IMR-90 (cell line): ENCODE data around the gene KRT36. TPM values are rescaled to one million over a fixed set of nuclear protein-coding genes. Genes with fewer than 3 reads are reported as not detected.

Experiments
- ATAC-seq: fragments of 200-7000 bp; cut with Tn5 transposase; 2 replicates; pipeline ENCODE4 v1.9.1; 2020; ENCODE audit warnings: low read depth, mild to moderate bottlenecking, moderate library complexity
- BruUV-seq: library from RNA; stranded (reverse); fragments of 400-500 nt; replicated peaks from 2 replicates; lab custom pipeline; 2021; lab: Mats Ljungman, UMichigan
- CTCF ChIA-PET: fragments of 300-600 bp; formaldehyde crosslinking; extraction: SDS; loops from one replicate; lab custom pipeline; 2021; ENCODE audit warnings: antibody characterized with exemption; lab: Yijun Ruan, JAX
- POLR2A ChIA-PET: fragments of 300-600 bp; sonication (Branson Sonifier 250); formaldehyde crosslinking; loops from one replicate; lab custom pipeline; 2022; ENCODE audit warnings: antibody characterized with exemption; ENCODE audit not compliant: unreplicated experiment; lab: Charles Lee
- DNase-seq: peaks from one replicate; pipeline ENCODE4 v3.0.0; 2013
- H2AFZ ChIP-seq: replicated peaks from 2 replicates; pipeline ENCODE3; 2013; ENCODE audit warnings: low read length, mild to moderate bottlenecking; ENCODE audit not compliant: poor library complexity
- H2AK5ac ChIP-seq: 2 replicates; pipeline ENCODE4 v1.6.1; 2013; ENCODE audit warnings: low read depth, low read length, inconsistent platforms
- H2AK9ac ChIP-seq: replicated peaks from 2 replicates; pipeline ENCODE3; 2013; ENCODE audit warnings: mild to moderate bottlenecking, low read depth, low read length, moderate library complexity; ENCODE audit not compliant: poor library complexity
- H2BK120ac ChIP-seq: 2 replicates; pipeline ENCODE4 v1.6.1; 2013; ENCODE audit warnings: low read depth, low read length, inconsistent platforms
- H2BK15ac ChIP-seq: 3 replicates; pipeline ENCODE4 v1.6.1; 2013; ENCODE audit warnings: low read depth, low read length, inconsistent platforms
- H2BK20ac ChIP-seq: 2 replicates; pipeline ENCODE4 v1.6.1; 2013; ENCODE audit warnings: low read depth, mild to moderate bottlenecking, inconsistent platforms, low read length, moderate library complexity
- H2BK5ac ChIP-seq: 2 replicates; pipeline ENCODE4 v1.6.1; 2013; ENCODE audit warnings: mild to moderate bottlenecking, low read depth, low read length, inconsistent platforms; ENCODE audit not compliant: poor library complexity, severe bottlenecking
- H3K14ac ChIP-seq: replicated peaks from 2 replicates; pipeline ENCODE4 v1.6.1; 2013; ENCODE audit warnings: low read depth, low read length, inconsistent platforms
- H3K18ac ChIP-seq: 2 replicates; pipeline ENCODE4 v1.6.1; 2013; ENCODE audit warnings: low read depth, low read length, control low read depth
- H3K23ac ChIP-seq: 2 replicates; pipeline ENCODE4 v1.6.1; 2013; ENCODE audit warnings: low read depth, low read length, inconsistent platforms
- H3K27ac ChIP-seq: 2 replicates; pipeline ENCODE4 v1.5.1; 2013; ENCODE audit warnings: mild to moderate bottlenecking, control low read depth, low read length; ENCODE audit not compliant: insufficient read depth
- H3K27me3 ChIP-seq: 2 replicates; pipeline ENCODE4 v1.6.1; 2013; ENCODE audit warnings: low read length; ENCODE audit not compliant: control insufficient read depth, insufficient read depth
- H3K36me3 ChIP-seq: 2 replicates; pipeline ENCODE4 v1.6.1; 2013; ENCODE audit warnings: low read length, mixed read lengths; ENCODE audit not compliant: control insufficient read depth, insufficient read depth
- H3K4ac ChIP-seq: 2 replicates; pipeline ENCODE4 v1.6.1; 2013; ENCODE audit warnings: low read depth, low read length, inconsistent platforms
- H3K4me1 ChIP-seq: 2 replicates; pipeline ENCODE4 v1.6.1; 2013; ENCODE audit warnings: low read length, mixed read lengths; ENCODE audit not compliant: control insufficient read depth, insufficient read depth
- H3K4me2 ChIP-seq: 2 replicates; pipeline ENCODE4 v1.6.1; 2013; ENCODE audit warnings: low read depth, mild to moderate bottlenecking, control low read depth, low read length, moderate library complexity
- H3K4me3 ChIP-seq: 2 replicates; pipeline ENCODE4 v1.5.1; 2013; ENCODE audit warnings: low read depth, mild to moderate bottlenecking, control low read depth, low read length, moderate library complexity; ENCODE audit not compliant: insufficient read depth
- H3K56ac ChIP-seq: 2 replicates; pipeline ENCODE4 v1.6.1; 2013; ENCODE audit warnings: low read length, inconsistent platforms; ENCODE audit not compliant: insufficient read depth; ENCODE audit errors: extremely low read depth
- H3K79me1 ChIP-seq, 2 experiments: 2 replicates each; pipeline ENCODE4 v1.6.1; 2013; ENCODE audit warnings: low read length in 2 of 2, inconsistent platforms in 1 of 2, low read depth in 1 of 2
- H3K9ac ChIP-seq: 2 replicates; pipeline ENCODE4 v1.6.1; 2013; ENCODE audit warnings: low read depth, low read length, control low read depth
- H3K9me1 ChIP-seq: 2 replicates; pipeline ENCODE4 v1.6.1; 2013; ENCODE audit warnings: low read length, inconsistent platforms; ENCODE audit not compliant: insufficient read depth
- H3K9me3 ChIP-seq: 2 replicates; pipeline ENCODE4 v1.6.1; 2013; ENCODE audit warnings: low read length; ENCODE audit not compliant: control insufficient read depth, insufficient read depth
- H4K20me1 ChIP-seq: 2 replicates; pipeline ENCODE4 v1.6.1; 2013; ENCODE audit warnings: low read length, inconsistent platforms; ENCODE audit not compliant: insufficient read depth
- H4K5ac ChIP-seq: 2 replicates; pipeline ENCODE4 v1.6.1; 2013; ENCODE audit warnings: mild to moderate bottlenecking, low read depth, low read length, control low read depth
- H4K8ac ChIP-seq, 2 experiments: 2 replicates each; pipeline ENCODE4 v1.6.1; 2013; ENCODE audit warnings: low read depth in 2 of 2, low read length in 2 of 2, control low read depth in 1 of 2, inconsistent platforms in 1 of 2
- H4K91ac ChIP-seq: 2 replicates; pipeline ENCODE4 v1.6.1; 2013; ENCODE audit warnings: low read depth, low read length, inconsistent platforms; ENCODE audit not compliant: insufficient read depth
- BHLHE40 ChIP-seq: fragments of 150-350 bp; IDR thresholded peaks from 2 replicates; pipeline ENCODE4 v1.6.1; 2016; ENCODE audit warnings: mild to moderate bottlenecking, low read depth, low read length
- CEBPB ChIP-seq: IDR thresholded peaks from 2 replicates; pipeline ENCODE4 v1.6.1; 2012; ENCODE audit warnings: low read depth, low read length, improper control_type of control experiment
- CHD1 ChIP-seq: IDR thresholded peaks from 2 replicates; pipeline ENCODE4 v1.6.1; 2012; ENCODE audit warnings: low read depth, low read length, improper control_type of control experiment
- FOS ChIP-seq: fragments of 150-350 bp; IDR thresholded peaks from 2 replicates; pipeline ENCODE4 v1.6.1; 2016; ENCODE audit warnings: low read depth, low read length
- MAFK ChIP-seq: IDR thresholded peaks from 2 replicates; pipeline ENCODE4 v1.6.1; 2012; ENCODE audit warnings: low read depth, low read length, improper control_type of control experiment
- MXI1 ChIP-seq: IDR thresholded peaks from 2 replicates; pipeline ENCODE4 v1.6.1; 2012; ENCODE audit warnings: low read depth, mild to moderate bottlenecking, low read length, moderate library complexity, borderline replicate concordance
- NFE2L2 ChIP-seq: fragments of 150-350 bp; IDR thresholded peaks from 2 replicates; pipeline ENCODE4 v1.6.1; 2016; ENCODE audit warnings: low read depth, mild to moderate bottlenecking, low read length
- POLR2A ChIP-seq: IDR thresholded peaks from 2 replicates; pipeline ENCODE4 v1.6.1; 2012; ENCODE audit warnings: mild to moderate bottlenecking, low read depth, low read length
- RCOR1 ChIP-seq: IDR thresholded peaks from 2 replicates; pipeline ENCODE4 v1.6.1; 2012; ENCODE audit warnings: mild to moderate bottlenecking, low read length, improper control_type of control experiment; ENCODE audit not compliant: insufficient replicate concordance
- RFX5 ChIP-seq: IDR thresholded peaks from 2 replicates; pipeline ENCODE4 v1.8.0; 2012; ENCODE audit warnings: low read depth, mild to moderate bottlenecking, low read length, moderate library complexity
- SMC3 ChIP-seq: fragments of 150-350 bp; IDR thresholded peaks from 2 replicates; pipeline ENCODE4 v1.6.1; 2016; ENCODE audit warnings: low read depth, mild to moderate bottlenecking, antibody characterized with exemption, low read length, moderate library complexity
- WGBS, 2 experiments: methylation state at CpG; one replicate each; pipeline versions ENCODE4 v1.1.5 to v1.1.7; 2013; ENCODE audit warnings: missing lambda C conversion rate in 2 of 2; ENCODE audit not compliant: insufficient read length in 1 of 2; ENCODE audit errors: extremely low coverage in 2 of 2; 5-methylcytosine and 5-hydroxymethylcytosine counted together
- dilution Hi-C: fragments of 300-500 bp; cut with HindIII; formaldehyde crosslinking; loops from one replicate; pipeline ENCODE4 v1.14.3; 2018; ENCODE audit warnings: low sequenced_read_pairs; ENCODE audit not compliant: unreplicated experiment
- in situ Hi-C: fragments of 300-500 bp; cut with MboI; formaldehyde crosslinking; loops from 3 replicates; pipeline ENCODE4 v1.14.3; 2019; ENCODE audit warnings: low sequenced_read_pairs, inconsistent platforms, mixed read lengths
- intact Hi-C: fragments of 100-400 bp; cut with micrococcal nuclease; formaldehyde crosslinking; loops from 2 replicates; pipeline ENCODE4 v1.10.0; 2022
- polyA plus RNA-seq, 3 experiments: library from polyadenylated mRNA; depleted of rRNA; stranded (reverse); fragments of >200 nt; gene quantifications; 2 replicates each; pipeline ENCODE4 v1.2.3, GENCODE V29; 2012; ENCODE audit warnings: low replicate concordance in 1 of 3
- total RNA-seq: library from RNA; depleted of rRNA; stranded (reverse); fragments of >200 nt; gene quantifications from 2 replicates; pipeline ENCODE4 v1.2.3, GENCODE V29; 2012
- TF ChIP-seq, protein P1 (sequence below): fragments of 150-350 bp; IDR thresholded peaks from 2 replicates; pipeline ENCODE4 v1.6.1; 2016; ENCODE audit warnings: low read depth, mild to moderate bottlenecking, low read length, moderate library complexity, borderline replicate concordance
- TF ChIP-seq, protein P2 (sequence below): conservative IDR thresholded peaks from 2 replicates; pipeline ENCODE4 v1.5.1; 2012; ENCODE audit warnings: mild to moderate bottlenecking, low read depth, low read length, improper control_type of control experiment
- TF ChIP-seq, protein P3 (sequence below): fragments of 150-350 bp; IDR thresholded peaks from 2 replicates; pipeline ENCODE4 v1.6.1; 2017; ENCODE audit warnings: mild to moderate bottlenecking, antibody characterized with exemption, low read length, low read depth

KRT36 gene
- total and polyA plus RNA-seq, 2 of the 4 experiments (the other 2 are of a cell fraction) = not detected

DNA sequence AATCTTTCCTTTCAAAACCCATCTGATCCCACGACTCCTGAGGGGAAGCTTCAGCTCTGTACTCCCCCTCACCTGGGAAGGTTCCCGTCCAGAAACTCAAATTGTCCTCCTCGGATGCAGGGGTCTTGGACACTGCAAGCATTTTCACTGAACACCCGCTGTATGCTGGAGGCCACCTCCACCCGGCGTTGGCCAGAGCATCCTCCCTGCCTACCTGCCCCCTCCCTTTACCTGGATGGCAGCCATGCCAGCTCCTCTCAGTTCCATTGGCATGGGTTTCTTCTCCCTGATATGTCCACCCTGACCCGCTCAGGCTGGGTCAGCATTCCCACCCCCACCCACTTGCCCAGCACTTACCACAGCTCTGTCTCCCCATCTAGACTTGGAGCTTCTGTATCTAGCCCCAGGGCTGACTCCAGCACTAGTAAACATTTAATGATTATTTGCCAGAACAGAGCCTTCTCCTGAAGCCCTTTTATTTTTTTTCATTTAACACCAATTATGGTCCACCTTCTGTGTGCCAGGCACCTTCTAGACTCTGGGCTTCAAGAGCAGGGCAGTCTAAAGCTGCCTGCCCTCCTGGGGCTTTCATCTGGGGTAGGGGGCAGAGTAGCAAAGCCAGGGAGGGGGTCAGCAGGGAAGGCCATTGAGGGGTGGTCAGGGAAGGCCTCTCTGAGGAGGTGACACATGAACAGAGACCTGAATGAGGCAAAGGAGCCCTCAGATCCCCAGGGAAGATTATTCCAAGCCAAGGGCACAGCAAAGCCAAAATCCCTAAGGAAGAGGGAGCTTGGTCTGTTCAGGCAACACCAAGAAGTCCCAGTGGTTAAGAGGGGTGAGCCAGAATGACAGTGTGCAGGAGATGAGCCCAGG is 47.3 kb upstream of the KRT36 start:
- no peaks in the 10 kb centered on the region for H3K36me3 ChIP-seq
- H3K79me1 ChIP-seq = no peaks in the 10 kb centered on the region
- H3K9me1 ChIP-seq = peaks cover 11% of the 10 kb centered on the region
- peak overlapping the region; percentile 74 for H2BK20ac ChIP-seq
- intact Hi-C loops (no loop called here), in situ Hi-C loops (no loop called here), dilution Hi-C loops (no loop called here)
- H4K20me1 ChIP-seq = no peaks in the 10 kb centered on the region
- no peak overlapping the region for H2BK5ac ChIP-seq
- ATAC-seq (no peak), DNase-seq (no peak)
- peak overlapping the region; percentile 9; the same call in 1 of the 2 replicates for H3K14ac ChIP-seq
- peak overlapping the region; percentile 92 for H2AK5ac ChIP-seq
- peak overlapping the region; percentile 77 for H2BK120ac ChIP-seq
- H3K4ac ChIP-seq = peak overlapping the region; percentile 68
- peaks cover 16% of the 10 kb centered on the region for H3K4me1 ChIP-seq
- peak overlapping the region; percentile 12 for H3K18ac ChIP-seq
- peak overlapping the region; percentile 70; the same call in 1 of the 2 replicates for H4K91ac ChIP-seq
- 84% methylated on average over 6 of the region's 7 CpGs; no CpG with 5 or more reads in 1 of the 2 experiments for WGBS, 2 experiments
- no peak overlapping the region for H3K27ac ChIP-seq
- H3K27me3 ChIP-seq = no peaks in the 10 kb centered on the region
- ChIA-PET CTCF (interaction anchor here (0.6 to 1.3 kb wide), 2 partner anchors 12 kb away, joined by 3 read pairs; no protein-coding TSS in a partner anchor), POLR2A (no interaction called here)
- peak overlapping the region; percentile 38; the same call in 2 of the 3 replicates for H2BK15ac ChIP-seq
- peak overlapping the region; percentile 15 for H2AFZ ChIP-seq
- no peaks in the 10 kb centered on the region for H3K9me3 ChIP-seq
- 0 out of 2 replicates have a peak overlapping the region, but pooled peaks have one; percentile 56 for H3K23ac ChIP-seq
- H3K4me2 ChIP-seq = no peak overlapping the region
- H3K56ac ChIP-seq = no peak overlapping the region
- no peak overlapping the region for H3K9ac ChIP-seq
- H4K5ac ChIP-seq = peak overlapping the region; percentile 9; the same call in 1 of the 2 replicates
- no TSS peak for BruUV-seq
- no peak overlapping the region; a peak in 1 of 4 replicates for H4K8ac ChIP-seq
- no peak overlapping the region for H2AK9ac ChIP-seq
- H3K4me3 ChIP-seq = no peak overlapping the region
- no peak for TF ChIP-seq POLR2A
- TF ChIP-seq CHD1 = no peak
- TF ChIP-seq MXI1 = no peak
- no peak for TF ChIP-seq RFX5
- TF ChIP-seq MAFK = no peak
- TF ChIP-seq SMC3 = no peak
- no peak for TF ChIP-seq CEBPB
- TF ChIP-seq NFE2L2 = no peak
- no peak for TF ChIP-seq BHLHE40
- TF ChIP-seq FOS = no peak
- TF ChIP-seq RCOR1 = no peak
- TF ChIP-seq, protein P1, sequence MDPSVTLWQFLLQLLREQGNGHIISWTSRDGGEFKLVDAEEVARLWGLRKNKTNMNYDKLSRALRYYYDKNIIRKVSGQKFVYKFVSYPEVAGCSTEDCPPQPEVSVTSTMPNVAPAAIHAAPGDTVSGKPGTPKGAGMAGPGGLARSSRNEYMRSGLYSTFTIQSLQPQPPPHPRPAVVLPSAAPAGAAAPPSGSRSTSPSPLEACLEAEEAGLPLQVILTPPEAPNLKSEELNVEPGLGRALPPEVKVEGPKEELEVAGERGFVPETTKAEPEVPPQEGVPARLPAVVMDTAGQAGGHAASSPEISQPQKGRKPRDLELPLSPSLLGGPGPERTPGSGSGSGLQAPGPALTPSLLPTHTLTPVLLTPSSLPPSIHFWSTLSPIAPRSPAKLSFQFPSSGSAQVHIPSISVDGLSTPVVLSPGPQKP = no peak
- TF ChIP-seq, protein P2, sequence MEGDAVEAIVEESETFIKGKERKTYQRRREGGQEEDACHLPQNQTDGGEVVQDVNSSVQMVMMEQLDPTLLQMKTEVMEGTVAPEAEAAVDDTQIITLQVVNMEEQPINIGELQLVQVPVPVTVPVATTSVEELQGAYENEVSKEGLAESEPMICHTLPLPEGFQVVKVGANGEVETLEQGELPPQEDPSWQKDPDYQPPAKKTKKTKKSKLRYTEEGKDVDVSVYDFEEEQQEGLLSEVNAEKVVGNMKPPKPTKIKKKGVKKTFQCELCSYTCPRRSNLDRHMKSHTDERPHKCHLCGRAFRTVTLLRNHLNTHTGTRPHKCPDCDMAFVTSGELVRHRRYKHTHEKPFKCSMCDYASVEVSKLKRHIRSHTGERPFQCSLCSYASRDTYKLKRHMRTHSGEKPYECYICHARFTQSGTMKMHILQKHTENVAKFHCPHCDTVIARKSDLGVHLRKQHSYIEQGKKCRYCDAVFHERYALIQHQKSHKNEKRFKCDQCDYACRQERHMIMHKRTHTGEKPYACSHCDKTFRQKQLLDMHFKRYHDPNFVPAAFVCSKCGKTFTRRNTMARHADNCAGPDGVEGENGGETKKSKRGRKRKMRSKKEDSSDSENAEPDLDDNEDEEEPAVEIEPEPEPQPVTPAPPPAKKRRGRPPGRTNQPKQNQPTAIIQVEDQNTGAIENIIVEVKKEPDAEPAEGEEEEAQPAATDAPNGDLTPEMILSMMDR = no peak
- TF ChIP-seq, protein P3, sequence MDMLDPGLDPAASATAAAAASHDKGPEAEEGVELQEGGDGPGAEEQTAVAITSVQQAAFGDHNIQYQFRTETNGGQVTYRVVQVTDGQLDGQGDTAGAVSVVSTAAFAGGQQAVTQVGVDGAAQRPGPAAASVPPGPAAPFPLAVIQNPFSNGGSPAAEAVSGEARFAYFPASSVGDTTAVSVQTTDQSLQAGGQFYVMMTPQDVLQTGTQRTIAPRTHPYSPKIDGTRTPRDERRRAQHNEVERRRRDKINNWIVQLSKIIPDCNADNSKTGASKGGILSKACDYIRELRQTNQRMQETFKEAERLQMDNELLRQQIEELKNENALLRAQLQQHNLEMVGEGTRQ = no peak
